ENCODE data around the gene DENND1C.

DENND1C gene

GRCh38 chr19:6476896-6477431 lies 4.6 kb downstream of the DENND1C start:
- no peak for DNase-seq

GRCh38 chr19:6476155-6476895 lies 5.3 kb downstream of the DENND1C start:
- DNase-seq = no peak

GRCh38 chr19:6475321-6476108 lies 6.1 kb downstream of the DENND1C start:
- DNase-seq = no peak

GRCh38 chr19:6473647-6474046 lies 7.9 kb downstream of the DENND1C start:
- DNase-seq = no peak

DNA sequence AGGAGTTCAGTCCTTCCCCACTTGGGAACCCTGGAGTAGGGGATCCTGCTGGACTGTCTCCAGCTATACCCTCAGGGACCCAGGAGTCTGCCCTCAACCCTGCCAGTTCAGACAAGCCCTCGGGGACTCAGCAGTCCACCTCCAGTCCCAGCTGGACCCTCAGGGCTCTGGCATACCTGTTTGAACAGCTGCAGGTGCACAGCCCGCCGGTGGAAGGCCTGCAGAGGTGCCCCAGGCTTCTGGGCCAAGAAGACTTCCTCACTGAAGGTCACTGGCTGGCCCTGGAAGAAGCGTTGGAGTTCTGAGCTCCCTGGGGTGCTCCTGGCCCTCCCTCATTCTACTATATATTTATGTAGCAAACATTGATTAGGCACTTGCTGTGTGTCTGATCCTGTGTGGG lies 8.9 kb downstream of the DENND1C start:
- DNase-seq = no peak

DNA sequence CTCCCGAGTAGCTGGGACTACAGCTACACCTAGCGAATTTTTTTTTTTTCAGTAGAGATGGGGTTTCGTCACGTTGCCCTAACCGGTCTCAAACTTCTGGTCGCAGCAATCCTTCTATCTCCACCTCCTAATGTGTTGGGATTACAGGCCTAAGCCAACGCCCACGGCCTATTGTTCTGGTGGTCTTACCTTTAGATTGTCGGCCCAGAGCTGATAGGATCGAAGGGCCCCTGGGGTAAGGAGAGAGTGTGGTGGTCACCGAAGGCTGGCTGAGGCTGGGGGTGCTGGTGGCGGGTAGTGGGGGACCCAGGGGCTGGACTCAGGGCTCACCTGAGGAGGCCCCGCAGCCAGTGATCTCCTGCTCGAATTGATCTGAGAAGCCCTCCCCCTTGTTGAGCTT lies 10.5 kb downstream of the DENND1C start:
- DNase-seq = no peak

GRCh38 chr19:6470173-6470572 lies 11.4 kb downstream of the DENND1C start:
- no peak for DNase-seq

DNA sequence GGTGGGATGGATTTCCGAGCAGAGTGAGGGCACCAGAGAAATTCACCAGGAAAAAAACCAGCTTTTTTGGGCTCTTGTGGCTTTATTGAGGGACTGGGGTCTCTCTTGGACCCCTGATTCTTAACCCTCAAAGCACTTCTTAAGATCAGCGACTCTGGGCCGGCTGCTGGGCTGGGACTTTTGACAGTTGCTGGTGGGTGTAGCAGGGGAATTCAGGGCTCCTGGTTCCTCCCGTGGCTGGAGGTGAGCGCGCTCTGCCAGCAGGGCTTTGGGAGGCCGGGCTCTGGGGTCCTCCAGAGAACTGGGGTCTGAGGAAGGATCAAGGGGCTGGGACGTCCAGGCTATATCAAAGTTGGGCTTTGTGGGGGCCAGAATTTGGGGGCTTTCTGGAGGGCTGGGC lies 14.2 kb downstream of the DENND1C start:
- DNase-seq = no peak

- no peak for DNase-seq
These were observed 14.9 kb downstream of the DENND1C start for GRCh38 chr19:6466526-6467248.

DNA sequence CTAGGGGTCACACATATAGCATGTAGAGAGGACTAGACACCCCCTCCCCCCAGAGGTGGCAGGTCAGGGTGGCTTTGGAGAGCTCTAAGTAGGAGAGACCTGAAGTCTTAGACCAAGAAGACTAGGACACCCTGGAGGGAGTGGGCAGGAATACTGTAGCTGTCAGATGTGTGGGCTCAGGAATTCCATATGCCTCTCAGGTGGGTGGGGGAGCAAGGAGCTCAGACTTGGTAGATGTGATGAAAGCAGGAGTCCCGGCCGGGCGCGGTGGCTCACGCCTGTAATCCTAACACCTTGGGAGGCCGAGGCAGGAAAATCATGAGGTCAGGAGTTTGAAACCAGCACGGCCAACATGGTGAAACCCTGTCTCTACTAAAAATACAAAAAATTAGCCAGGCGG lies 15.9 kb downstream of the DENND1C start:
- no peak for DNase-seq

- no peak for DNase-seq
These were observed 16.6 kb downstream of the DENND1C start for GRCh38 chr19:6465006-6465405.

DNA sequence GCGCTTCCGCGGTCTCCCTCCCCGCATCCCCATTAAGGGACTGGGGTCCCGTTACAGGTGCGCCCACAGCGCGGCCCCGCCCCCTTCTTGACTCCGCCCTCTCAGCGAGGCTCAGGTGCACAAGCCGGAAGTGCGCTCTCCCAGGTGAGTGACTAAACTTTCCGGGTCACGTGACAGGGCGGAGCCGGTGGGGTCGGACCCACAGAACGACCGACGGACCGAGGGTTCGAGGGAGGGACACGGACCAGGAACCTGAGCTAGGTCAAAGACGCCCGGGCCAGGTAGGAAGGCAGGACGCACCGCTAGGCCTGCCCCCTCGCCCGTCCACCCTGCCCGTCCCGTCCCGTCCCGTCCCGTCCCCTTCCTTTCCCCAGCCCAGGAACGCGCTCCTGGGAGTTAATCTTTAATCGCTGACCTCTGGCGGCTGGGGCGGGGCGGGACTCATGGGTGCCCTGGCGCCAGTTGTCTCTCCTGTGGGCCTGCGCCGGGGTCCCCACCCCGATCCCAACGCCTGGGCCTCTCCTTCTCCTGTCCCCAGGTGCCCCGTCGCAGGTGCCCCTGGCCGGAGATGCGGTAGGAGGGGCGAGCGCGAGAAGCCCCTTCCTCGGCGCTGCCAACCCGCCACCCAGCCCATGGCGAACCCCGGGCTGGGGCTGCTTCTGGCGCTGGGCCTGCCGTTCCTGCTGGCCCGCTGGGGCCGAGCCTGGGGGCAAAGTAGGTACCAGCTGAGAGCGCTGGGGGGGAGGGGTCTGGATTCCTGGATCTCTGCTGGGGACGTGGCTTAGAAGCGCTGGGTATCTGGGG lies 17.3 kb downstream of the DENND1C start, which contains the start of gene CRB3:
TSS of gene CRB3 (plus strand) at position 202 of the 804 bp plus-strand sequence. CDS start at position 633, 431 bp downstream.
- DNase-seq = no peak

GRCh38 chr19:6460099-6460884 lies 21.3 kb downstream of the DENND1C start:
- peak; percentile 77 for DNase-seq

GRCh38 chr19:6459262-6460098 lies 22.1 kb downstream of the DENND1C start, which contains the start of gene SLC25A23:
SLC25A23 (minus strand) TSS chr19:6459792; CDS start chr19:6459628, 164 bp downstream.
- no peak for DNase-seq

GRCh38 chr19:6458695-6459261 lies 22.8 kb downstream of the DENND1C start:
- DNase-seq = no peak

- no peak for DNase-seq
These were observed 23.5 kb downstream of the DENND1C start for GRCh38 chr19:6457958-6458694.

DNA sequence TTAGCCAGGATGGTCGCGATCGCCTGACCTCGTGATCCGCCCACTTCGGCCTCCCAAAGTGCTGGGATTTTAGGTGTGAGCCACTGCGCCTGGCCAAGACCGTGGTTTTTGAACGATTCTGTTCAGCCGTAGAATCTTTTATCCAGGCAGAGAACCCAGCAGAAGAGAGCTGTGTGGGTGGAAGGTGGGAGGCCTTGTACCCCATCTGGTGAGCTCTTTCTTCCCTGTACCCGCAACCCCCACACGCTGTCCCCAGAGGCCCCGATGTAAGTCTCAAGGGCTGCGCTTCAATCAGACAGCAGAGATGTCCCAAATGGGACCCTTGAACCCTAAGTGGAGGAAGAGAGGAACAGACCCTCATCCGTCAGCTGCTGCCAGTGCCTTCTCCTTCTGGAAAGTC lies 25.7 kb downstream of the DENND1C start:
- DNase-seq = no peak

GRCh38 chr19:6453951-6454565 lies 27.5 kb downstream of the DENND1C start:
- no peak for DNase-seq

GRCh38 chr19:6452899-6453298 lies 28.7 kb downstream of the DENND1C start:
- DNase-seq = no peak

All from NCI-H187 treated with DMSO at 0.1 percent for 48 hours (cell line).